Bronchial epithelial cell (primary cell): ENCODE results near the gene C1orf105. TPM values are rescaled to one million over a fixed set of nuclear protein-coding genes. Genes with fewer than 3 reads are reported as not detected.

Experiments used
- DNase-seq: peaks from one replicate; pipeline ENCODE4 v3.0.0-alpha.2; 2010; ENCODE audit warnings: low read depth
- FAIRE-seq: peaks from 2 replicates; lab custom pipeline; 2011; peaks lifted over from hg19 to GRCh38; lab: Jason Lieb, UNC
- H3K27me3 ChIP-seq: 2 replicates; pipeline ENCODE4 v1.5.1; 2011; ENCODE audit warnings: low read length; ENCODE audit not compliant: control insufficient read depth, insufficient read depth
- H3K36me3 ChIP-seq: 2 replicates; pipeline ENCODE4 v1.5.1; 2011; ENCODE audit warnings: low read length; ENCODE audit not compliant: control insufficient read depth, insufficient read depth
- H3K4me3 ChIP-seq: 2 replicates; pipeline ENCODE4 v1.5.1; 2011; ENCODE audit warnings: mild to moderate bottlenecking, low read depth, low read length, control low read depth
- total RNA-seq: library from RNA; depleted of rRNA; stranded (reverse); fragments of >200 nt; gene quantifications from 2 replicates; pipeline ENCODE4 v1.2.1, GENCODE V29; 2014
- TF ChIP-seq, protein P1 (sequence below): IDR thresholded peaks from 2 replicates; pipeline ENCODE4 v1.5.1; 2011; ENCODE audit warnings: mild to moderate bottlenecking, moderate library complexity, low read length, control low read depth, inconsistent platforms; ENCODE audit not compliant: insufficient read depth, severe bottlenecking

Gene C1orf105
- total RNA-seq, 1 donor from 2014 or later, result not detected

DNA sequence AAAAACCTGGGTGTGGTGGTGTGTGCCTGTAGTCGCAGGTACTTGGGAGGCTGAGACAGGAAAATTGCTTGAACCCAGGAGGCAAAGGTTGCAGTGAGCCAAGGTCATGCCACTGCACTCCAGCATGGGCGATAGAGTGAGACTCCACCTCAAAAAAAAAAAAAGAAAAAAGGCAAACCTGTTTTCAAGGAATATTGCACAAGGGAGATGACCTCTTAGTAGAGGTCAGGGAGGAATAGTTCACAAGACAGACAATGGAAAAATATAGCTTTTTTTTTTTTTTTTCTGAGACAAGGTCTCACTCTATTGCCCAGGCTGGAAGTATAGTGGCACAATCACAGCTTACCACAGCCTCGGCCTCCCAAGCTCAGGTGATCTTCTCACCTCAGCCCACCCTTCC, 90.0 kb downstream of the C1orf105 start:
- FAIRE-seq (no peak), DNase-seq (no peak)
- Histone ChIP-seq H3K36me3 (no peaks in the 10 kb centered on the region), H3K27me3 (no peaks in the 10 kb centered on the region), H3K4me3 (no peak overlapping the region)
- TF ChIP-seq, protein P1, sequence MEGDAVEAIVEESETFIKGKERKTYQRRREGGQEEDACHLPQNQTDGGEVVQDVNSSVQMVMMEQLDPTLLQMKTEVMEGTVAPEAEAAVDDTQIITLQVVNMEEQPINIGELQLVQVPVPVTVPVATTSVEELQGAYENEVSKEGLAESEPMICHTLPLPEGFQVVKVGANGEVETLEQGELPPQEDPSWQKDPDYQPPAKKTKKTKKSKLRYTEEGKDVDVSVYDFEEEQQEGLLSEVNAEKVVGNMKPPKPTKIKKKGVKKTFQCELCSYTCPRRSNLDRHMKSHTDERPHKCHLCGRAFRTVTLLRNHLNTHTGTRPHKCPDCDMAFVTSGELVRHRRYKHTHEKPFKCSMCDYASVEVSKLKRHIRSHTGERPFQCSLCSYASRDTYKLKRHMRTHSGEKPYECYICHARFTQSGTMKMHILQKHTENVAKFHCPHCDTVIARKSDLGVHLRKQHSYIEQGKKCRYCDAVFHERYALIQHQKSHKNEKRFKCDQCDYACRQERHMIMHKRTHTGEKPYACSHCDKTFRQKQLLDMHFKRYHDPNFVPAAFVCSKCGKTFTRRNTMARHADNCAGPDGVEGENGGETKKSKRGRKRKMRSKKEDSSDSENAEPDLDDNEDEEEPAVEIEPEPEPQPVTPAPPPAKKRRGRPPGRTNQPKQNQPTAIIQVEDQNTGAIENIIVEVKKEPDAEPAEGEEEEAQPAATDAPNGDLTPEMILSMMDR, result no peak

GRCh38 chr1:172512591-172512990, 92.1 kb downstream of the C1orf105 start:
- FAIRE-seq (no peak), DNase-seq (no peak)
- TF ChIP-seq, protein P1, result no peak
- Histone ChIP-seq H3K27me3 (no peaks in the 10 kb centered on the region), H3K4me3 (no peak overlapping the region), H3K36me3 (no peaks in the 10 kb centered on the region)

- no peaks in the 10 kb centered on the region for H3K27me3 ChIP-seq
- TF ChIP-seq, protein P1, result no peak
- FAIRE-seq (no peak), DNase-seq (peak; percentile 90)
- H3K4me3 ChIP-seq, result no peak overlapping the region
- H3K36me3 ChIP-seq, result no peaks in the 10 kb centered on the region
These were observed 93.0 kb downstream of the C1orf105 start for GRCh38 chr1:172513479-172513878.

- FAIRE-seq, result no peak
- TF ChIP-seq, protein P1, result no peak
These were observed 93.6 kb downstream of the C1orf105 start for GRCh38 chr1:172514108-172514507.

DNA sequence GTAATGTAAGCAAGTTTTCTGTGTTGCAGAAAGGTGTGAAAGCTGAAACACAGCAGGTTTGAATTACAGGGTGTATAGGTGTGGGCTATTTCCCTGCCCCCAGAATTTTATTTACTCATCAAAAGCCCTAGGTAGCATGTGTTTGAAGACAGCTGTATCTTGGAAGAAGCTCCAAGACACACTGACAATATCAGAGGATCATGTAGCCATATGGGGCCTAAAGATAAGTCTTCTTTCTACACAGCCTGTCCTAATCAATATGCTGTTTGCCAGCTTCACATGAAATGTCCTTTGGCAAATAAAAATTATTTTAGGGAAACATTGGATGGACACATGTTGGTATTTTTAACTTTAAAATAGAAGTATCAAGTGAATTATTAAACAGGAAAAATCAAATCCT, 95.0 kb downstream of the C1orf105 start:
- Histone ChIP-seq H3K36me3 (no peaks in the 10 kb centered on the region), H3K27me3 (no peaks in the 10 kb centered on the region), H3K4me3 (no peak overlapping the region)
- FAIRE-seq, result no peak
- TF ChIP-seq, protein P1, result no peak
- DNase-seq, result no peak

More at GRCh38 chr1:172514108-172514507, 93.6 kb downstream of the C1orf105 start:
- Histone ChIP-seq H3K4me3 (no peak overlapping the region), H3K36me3 (no peaks in the 10 kb centered on the region), H3K27me3 (no peaks in the 10 kb centered on the region)
- no peak for DNase-seq

GRCh38 chr1:172515927-172516326, 95.4 kb downstream of the C1orf105 start:
- Histone ChIP-seq H3K27me3 (no peaks in the 10 kb centered on the region), H3K4me3 (no peak overlapping the region), H3K36me3 (no peaks in the 10 kb centered on the region)
- no peak for DNase-seq
- TF ChIP-seq, protein P1, result no peak
- no peak for FAIRE-seq
